Coronary artery (tissue), 2 donors: Measurements from ENCODE around the gene CD300H.
"Not testable (repeated sequence)": the region's sequence is repeated elsewhere in the genome, so short reads cannot be mapped to it uniquely, and the experiment has no call there.

Source experiments
- DNase-seq: peaks from one replicate; pipeline ENCODE4 v3.0.0-alpha.2; 2017; ENCODE audit warnings: low spot score
- H3K27ac ChIP-seq, 2 donors: fragments of 200-600 bp; sonication (generic); one replicate each; pipeline ENCODE4 v1.5.1; 2016 to 2019
- H3K4me3 ChIP-seq: fragments of 200-600 bp; sonication (generic); 2 replicates; pipeline ENCODE4 v1.5.1; 2016; ENCODE audit warnings: mild to moderate bottlenecking, moderate library complexity
- TF ChIP-seq, protein P1 (sequence below): fragments of 200-600 bp; sonication (generic); IDR thresholded peaks from one replicate; pipeline ENCODE4 v1.5.1; 2019; ENCODE audit warnings: antibody characterized with exemption

CD300H gene

DNA sequence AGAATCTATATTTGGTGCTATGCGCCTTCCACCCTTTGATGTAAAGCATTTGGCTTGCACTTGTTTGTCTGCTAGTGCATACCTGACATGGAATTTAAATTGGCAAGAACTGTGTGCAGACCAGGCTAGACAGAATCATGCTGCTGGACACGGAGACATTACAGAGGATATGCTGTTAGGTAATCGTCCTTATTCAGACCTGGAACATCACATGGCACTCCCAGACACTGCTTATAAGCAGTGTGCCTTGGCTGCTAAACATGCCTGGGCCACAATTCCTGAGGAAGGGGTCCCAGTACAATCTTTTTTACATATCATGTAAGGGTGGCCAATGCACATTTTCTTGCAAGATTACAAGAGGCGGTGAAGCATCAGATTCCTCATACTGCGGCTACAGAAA is 18.4 kb upstream of the CD300H start:
- Histone ChIP-seq H3K4me3 (no peak overlapping the region), H3K27ac (no peak overlapping the region)
- TF ChIP-seq, protein P1, sequence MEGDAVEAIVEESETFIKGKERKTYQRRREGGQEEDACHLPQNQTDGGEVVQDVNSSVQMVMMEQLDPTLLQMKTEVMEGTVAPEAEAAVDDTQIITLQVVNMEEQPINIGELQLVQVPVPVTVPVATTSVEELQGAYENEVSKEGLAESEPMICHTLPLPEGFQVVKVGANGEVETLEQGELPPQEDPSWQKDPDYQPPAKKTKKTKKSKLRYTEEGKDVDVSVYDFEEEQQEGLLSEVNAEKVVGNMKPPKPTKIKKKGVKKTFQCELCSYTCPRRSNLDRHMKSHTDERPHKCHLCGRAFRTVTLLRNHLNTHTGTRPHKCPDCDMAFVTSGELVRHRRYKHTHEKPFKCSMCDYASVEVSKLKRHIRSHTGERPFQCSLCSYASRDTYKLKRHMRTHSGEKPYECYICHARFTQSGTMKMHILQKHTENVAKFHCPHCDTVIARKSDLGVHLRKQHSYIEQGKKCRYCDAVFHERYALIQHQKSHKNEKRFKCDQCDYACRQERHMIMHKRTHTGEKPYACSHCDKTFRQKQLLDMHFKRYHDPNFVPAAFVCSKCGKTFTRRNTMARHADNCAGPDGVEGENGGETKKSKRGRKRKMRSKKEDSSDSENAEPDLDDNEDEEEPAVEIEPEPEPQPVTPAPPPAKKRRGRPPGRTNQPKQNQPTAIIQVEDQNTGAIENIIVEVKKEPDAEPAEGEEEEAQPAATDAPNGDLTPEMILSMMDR, result no peak
- DNase-seq, result no peak

DNA sequence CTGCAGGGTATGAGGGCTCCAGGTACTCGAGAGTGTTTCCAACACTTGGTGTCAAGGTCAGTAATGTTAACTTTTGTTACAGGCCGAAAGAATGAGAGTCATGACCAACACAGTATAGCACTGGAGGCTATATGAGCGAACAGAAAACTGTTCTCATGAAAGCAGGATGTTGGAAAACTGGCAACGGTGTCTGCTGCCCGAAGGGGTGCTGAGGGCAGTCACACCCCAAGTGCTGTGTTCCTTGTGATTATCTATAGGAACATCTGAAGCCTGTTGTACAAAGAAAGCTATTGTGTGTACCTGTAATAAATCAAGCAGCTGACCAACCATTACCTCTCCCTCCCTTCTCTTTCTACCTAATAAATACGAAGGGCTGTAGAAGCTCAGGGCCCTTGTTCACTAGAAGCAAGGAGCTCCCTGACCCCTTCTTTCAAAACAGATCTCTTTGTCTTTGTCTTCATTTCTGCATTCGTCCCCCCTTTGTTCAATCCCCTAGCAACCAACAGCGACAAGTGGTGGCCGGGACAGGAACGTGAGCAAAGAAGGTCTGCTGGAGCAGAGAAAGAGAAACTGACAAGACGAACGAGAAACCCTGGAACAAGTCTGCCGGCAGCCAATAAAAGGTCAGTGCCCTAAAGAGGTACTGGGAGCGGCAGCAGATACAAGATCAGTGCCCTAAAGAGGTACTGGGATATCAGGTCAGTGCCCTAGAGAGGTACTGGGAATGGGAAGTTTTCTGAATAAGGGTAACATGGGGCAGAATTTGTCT is 17.2 kb upstream of the CD300H start:
- Histone ChIP-seq H3K4me3 (no peak overlapping the region), H3K27ac (no peak overlapping the region)
- no peak for DNase-seq
- TF ChIP-seq, protein P1, result no peak

GRCh38 chr17:74582633-74583032 is 15.3 kb upstream of the CD300H start:
- TF ChIP-seq, protein P1, result no peak
- DNase-seq, result no peak
- H3K4me3 ChIP-seq, result no peak overlapping the region
- no peak overlapping the region for H3K27ac ChIP-seq

DNA sequence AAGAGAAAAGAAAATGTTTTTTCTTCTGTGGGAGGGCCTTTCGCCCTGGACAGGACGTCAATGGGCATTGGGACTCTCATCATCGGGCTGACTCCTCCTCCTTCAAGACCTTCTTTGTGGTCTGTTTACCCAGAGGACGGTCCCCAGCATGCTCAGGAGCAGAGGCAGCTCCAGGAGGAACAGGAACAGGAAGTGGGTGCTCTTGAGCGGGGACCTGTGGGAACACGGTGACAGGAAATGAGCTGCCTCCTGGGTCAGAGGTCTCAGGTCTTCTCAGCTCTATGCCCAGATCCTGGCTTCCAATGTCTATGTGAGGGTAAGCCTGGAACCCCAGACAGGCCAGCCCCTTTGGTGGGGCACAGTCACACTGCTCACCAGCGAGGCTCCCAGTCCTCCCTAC is 12.6 kb upstream of the CD300H start:
- no peak for DNase-seq
- TF ChIP-seq, protein P1, result no peak
- H3K27ac ChIP-seq, result no peak overlapping the region
- no peak overlapping the region for H3K4me3 ChIP-seq

DNA sequence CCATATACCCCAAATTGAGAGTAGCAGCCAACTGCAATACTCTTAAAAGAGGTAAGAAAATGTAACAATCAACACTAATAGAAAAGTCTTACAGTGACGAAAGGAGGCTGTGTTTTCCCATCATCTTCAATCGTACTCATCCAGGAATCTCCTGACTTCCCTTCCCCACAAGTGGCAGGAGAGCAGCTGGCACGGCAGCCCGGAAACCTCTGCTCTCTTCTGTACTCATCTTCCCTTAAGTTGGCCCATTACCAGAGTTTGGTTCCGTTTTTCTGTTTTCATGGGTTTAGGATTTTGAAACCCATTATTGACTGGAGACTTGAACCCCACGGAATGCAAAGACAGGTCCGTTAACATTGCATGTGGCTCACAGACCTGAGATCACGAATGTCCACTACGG is 11.7 kb upstream of the CD300H start:
- no peak for DNase-seq
- H3K27ac ChIP-seq, result no peak overlapping the region
- TF ChIP-seq, protein P1, result no peak
- H3K4me3 ChIP-seq, result no peak overlapping the region

- no peak overlapping the region for H3K27ac ChIP-seq
- no peak overlapping the region for H3K4me3 ChIP-seq
- no peak for DNase-seq
- TF ChIP-seq, protein P1, result no peak
These were observed 7.3 kb upstream of the CD300H start for GRCh38 chr17:74574489-74575142.

GRCh38 chr17:74573635-74574034 is 6.3 kb upstream of the CD300H start:
- not testable (repeated sequence) for H3K27ac ChIP-seq, DNase-seq, H3K4me3 ChIP-seq
